Inflammatory macrophage (primary cell): Measurements from ENCODE around the gene MALSU1.

ENCODE experiments used
- DNase-seq, 2 donors: peaks; one replicate each; pipeline ENCODE4 v3.0.0-alpha.2; 2020 to 2022
- total RNA-seq, 18 experiments: gene quantifications; one replicate each; lab custom pipeline; 2026; ENCODE audit warnings: mixed read lengths in 6 of 18, inconsistent platforms in 2 of 18; lab: John Stamatoyannopoulos, UW

The MALSU1 gene
- 8.1 to 21.4 (median 14.5) reads per million in 18 experiments for total RNA-seq

DNA sequence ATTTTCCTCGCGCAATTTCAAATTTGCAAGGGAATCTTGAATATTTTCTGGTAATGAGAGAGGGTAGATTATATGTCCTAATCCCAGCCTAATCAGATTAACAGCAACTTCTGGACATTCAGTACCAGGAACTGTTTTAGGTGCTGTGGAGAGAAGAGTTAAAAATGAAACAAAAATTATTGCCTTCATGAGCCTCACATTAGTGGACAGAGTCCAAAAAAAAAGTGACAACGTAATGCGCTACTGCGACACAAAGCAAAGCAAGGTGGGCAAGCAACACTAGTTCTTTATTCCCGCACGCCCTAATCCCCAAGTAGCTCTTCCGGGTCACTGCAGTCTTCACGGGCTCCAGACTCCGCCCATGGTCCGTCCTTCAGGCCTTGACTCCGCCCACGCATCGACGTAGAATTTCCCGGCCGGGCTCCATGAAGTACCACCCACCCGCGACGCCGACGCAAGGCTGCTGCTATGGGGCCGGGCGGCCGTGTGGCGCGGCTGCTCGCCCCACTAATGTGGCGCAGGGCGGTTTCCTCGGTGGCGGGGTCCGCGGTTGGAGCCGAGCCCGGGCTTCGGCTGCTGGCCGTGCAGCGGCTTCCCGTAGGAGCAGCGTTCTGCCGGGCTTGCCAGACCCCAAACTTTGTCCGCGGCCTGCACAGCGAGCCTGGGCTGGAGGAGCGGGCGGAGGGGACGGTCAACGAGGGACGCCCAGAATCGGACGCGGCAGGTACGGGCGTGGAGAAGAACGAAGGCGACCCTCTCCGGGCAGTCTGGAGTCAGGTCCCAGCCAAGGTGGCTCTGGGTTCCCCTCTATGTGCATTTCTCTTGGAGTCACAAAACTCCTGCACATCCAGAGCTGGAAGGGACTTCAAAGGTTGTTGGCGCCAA lies at the start of gene MALSU1:
TSS of gene MALSU1 (plus strand) at position 455 of the 885 bp plus-strand sequence. CDS start at position 469, 14 bp downstream.
- peak; percentile 99 to 100 for DNase-seq

DNA sequence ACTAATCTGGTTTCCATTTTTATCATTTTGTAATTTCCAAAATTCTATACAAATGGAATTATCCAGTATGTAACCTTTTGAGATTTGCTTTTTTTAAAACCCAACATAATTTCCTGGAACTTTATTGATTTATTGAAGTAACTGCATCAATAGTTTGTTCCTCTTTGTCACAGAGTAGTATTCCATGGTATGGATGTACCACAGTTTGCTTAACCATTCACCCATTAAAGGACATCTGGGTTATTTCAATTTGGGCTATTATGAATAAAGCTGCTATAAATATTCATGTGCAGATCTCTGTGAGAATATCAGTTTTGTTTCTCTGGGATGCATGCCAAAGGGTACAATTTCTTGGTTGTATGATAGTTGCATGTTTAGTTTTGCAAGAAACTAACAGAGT lies 49.7 kb upstream of the MALSU1 start:
- no peak for DNase-seq

DNA sequence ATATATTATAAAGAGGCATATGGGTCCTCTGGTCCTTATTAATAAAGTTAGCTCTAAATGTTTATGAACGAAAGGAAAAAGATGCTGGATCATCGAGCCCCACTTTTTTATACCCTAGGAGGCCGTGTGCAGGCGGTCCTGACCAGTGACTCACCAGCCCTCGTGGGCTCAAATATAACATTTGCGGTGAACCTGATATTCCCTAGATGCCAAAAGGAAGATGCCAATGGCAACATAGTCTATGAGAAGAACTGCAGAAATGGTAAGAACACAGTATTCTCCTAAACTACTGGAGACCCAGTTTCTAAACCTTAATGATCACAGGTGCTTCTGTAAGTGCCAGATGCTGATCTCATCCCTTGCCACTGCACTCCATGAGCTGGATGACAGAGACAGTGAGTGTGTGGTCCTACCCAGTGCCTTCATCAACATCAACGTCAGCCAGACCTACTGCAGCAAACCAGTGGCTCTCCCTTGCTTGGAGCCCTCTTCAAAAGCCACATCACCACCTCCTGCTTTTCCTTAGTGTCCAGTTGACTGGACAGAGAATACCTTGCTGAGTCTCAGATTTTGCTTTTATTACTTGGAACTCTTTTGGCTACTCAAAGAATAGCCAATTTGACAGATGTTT lies 45.0 kb upstream of the MALSU1 start:
- no peak for DNase-seq

DNA sequence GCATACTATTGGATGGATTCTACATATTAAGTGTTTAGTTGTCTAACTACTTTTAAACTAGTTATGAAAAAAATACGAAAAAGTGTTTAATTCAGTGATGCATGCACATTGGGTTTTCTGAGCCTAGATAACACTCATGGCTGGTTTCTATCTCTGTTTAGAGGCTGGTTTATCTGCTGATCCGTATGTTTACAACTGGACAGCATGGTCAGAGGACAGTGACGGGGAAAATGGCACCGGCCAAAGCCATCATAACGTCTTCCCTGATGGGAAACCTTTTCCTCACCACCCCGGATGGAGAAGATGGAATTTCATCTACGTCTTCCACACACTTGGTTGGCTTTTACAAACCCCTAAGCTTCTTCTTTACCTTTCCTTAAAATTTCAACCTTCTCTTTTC lies 42.4 kb upstream of the MALSU1 start:
- no peak for DNase-seq

DNA sequence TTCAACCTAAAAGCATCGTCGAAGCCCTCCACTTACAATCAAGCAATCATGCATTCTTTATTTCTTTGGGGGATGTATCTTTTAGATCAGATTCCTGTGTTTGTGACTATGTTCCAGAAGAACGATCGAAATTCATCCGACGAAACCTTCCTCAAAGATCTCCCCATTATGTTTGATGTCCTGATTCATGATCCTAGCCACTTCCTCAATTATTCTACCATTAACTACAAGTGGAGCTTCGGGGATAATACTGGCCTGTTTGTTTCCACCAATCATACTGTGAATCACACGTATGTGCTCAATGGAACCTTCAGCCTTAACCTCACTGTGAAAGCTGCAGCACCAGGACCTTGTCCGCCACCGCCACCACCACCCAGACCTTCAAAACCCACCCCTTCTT lies 38.8 kb upstream of the MALSU1 start:
- DNase-seq: no peak

GRCh38 chr7:23261843-23262452 lies 37.2 kb upstream of the MALSU1 start:
- peak; percentile 68 to 72 for DNase-seq

DNA sequence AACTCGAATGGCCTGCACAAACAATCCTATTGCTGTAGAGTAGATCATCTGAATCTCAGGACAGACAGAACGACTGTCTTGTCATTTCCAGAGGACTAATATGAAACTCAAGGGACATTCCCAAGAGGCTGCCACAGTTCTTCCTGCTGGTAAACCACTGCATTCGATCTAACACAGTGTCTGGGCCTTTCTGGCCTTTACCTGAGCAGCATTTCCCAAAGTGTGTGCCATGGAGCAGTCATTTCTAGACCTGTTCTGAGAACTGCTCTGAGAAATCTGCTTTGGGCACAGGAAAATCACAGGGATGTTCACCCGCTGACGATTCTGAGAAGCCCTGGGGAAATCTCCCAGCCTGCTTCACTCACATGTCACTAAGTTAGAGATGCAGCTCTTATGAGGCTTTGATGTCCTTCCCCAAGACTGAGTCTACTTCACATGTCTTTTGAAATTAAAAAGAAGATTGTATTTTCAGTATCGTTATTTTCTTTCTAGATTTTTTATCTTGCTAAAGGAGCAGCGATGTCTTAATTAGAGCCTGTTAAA lies 34.2 kb upstream of the MALSU1 start:
- no peak for DNase-seq

GRCh38 chr7:23266918-23267317 lies 32.2 kb upstream of the MALSU1 start:
- DNase-seq: no peak

GRCh38 chr7:23267357-23267756 lies 31.8 kb upstream of the MALSU1 start:
- DNase-seq: no peak

DNA sequence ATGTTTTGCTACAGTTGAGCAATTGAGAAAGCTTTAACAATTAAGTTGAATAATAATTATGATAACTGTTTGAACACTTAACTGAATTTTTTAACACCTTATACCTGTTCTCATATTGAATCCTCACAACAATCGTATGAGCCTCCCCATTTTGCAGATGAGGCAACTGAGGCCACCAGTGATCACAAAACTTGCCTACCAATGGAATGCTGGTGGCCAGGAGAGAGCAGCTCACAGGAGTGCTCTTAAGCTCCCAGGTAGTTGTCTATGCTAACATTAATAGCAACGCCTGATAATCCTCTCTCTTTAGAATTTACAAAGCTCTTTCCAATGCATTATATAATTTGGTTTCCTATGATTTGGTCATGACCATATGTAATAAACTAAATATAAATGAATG lies 31.0 kb upstream of the MALSU1 start:
- DNase-seq: no peak

DNA sequence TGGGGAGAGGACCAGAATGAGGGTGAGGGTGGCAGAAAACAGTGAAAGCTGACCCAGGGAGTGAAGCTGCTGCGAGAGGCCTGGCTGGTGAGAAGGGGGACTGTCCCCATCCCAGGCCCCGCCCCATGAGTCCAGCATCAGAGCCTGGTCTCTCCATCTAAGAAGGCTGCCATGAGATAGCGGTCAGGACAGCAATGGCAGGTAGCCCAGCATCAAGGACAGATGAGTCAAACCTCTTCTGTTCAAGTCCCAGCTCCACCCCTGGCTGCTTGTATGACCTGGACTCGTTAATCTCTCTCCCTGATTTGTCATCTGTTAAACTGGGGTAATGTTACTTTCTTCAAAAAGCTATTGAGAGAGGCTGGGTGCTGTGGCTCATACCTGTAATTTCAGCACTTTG lies 30.4 kb upstream of the MALSU1 start:
- DNase-seq: no peak

DNA sequence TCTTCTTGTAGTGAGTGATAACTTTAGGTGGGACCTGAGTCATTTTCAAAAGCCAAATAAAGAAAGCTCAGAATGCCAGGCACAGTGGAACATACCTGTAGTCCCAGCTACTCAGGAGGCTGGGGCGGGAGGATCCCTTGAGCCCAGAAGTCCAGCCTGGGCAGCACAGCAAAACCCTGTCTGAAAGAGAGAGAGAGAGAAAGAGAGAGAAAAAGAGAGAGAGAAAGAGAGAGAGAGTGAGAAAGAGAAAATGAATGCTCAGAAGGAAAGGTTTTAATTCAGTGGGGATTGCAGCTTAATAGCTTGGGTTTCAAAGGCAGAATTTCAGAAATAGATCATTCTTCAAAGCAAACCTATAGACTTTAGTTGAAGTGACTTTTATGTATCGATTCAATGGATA lies 26.9 kb upstream of the MALSU1 start:
- DNase-seq: peak in 1 of 2 donors; percentile 0

GRCh38 chr7:23273141-23273599 lies 26.0 kb upstream of the MALSU1 start:
- DNase-seq: peak; percentile 60 to 64

DNA sequence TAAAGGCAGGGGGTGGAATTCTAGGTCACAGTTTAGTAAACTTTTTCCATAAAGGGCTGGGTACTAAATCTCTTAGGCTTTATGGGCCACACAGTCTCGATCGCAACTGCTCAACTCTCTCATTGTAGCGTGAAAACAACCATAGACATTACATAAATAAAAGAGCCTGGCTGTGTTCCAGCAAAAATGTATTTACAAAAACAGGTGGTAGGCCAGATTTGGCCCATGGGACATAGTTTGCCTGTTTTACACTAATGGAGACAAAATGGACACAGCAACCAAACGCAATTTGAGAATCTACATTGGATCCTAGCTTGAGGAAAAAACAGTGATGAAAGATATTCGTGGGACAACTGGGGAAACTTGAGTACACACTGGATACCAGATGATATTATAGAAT lies 23.2 kb upstream of the MALSU1 start:
- DNase-seq: peak in 1 of 2 donors; percentile 1

- peak in 1 of 2 donors; percentile 14 for DNase-seq
These were observed 22.8 kb upstream of the MALSU1 start for GRCh38 chr7:23276376-23276775.

DNA sequence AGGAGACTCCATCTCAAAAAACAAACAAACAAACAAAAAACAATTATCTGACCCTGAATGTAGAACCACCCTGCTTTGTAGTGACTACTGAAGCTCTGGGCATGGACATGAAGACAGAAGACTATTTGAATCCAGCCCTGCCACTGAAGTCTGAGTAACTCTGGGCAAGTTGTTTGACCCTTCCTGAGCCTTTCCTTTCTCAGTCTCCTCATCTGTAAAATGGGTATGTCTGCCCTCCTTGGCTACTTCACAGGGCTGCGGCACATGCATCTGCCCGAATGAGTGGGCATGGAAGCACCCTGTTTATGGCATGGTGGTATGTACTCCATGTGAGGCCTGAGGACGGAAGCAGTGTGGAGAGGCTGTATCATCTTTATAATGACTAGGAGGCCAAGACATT lies 22.2 kb upstream of the MALSU1 start:
- DNase-seq: peak in 1 of 2 donors; percentile 2

DNA sequence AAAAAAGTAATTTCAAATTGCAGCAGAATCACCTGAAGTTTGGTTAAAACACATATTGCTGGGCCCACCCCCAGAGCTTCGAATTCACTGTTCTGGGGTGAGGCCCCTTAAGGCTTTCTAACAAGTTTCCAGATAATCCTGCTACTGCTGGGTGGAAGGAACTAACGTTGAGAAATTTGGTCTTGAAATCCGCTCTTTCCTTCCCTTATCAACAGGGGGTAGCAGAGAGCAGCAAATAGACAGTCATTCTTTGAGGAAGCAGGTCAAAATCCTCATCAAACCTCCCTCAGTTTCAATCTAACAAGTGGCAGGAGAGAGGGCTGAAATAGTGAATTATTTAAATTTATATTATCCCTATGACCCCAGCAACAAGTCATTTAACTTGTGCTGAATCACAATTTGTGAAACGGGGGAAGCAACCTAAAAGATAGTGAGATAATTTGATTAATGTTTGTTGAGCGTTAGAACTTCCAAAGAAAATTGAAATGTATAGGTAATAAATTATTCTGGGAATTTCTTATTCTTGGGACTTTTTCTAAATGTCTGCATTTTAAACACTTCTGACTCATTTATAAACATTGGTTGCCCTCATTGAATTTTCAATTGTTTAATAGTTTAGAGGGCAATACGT lies 21.7 kb upstream of the MALSU1 start:
- peak; percentile 64 to 77 for DNase-seq

- no peak for DNase-seq
These were observed 19.2 kb upstream of the MALSU1 start for GRCh38 chr7:23279819-23280525.

DNA sequence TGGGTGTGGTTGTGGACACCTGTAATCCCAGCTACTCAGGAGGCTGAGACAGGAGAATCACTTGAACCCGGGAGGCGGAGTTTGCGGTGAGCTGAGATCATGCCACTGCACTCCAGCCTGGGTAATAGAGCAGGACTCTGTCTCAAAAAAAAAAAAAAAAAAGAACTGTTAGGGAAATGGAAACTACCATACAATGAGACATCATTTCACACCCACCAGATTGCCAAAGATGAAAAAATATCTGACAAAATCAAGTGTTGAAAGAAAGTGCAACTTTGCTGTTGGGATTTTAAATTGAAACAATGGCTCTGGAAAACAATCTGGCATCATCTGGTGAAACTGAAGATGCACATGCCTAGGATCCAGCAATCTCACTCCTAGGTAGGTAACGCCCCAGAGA lies 16.1 kb upstream of the MALSU1 start:
- DNase-seq: peak in 1 of 2 donors; percentile 30

DNA sequence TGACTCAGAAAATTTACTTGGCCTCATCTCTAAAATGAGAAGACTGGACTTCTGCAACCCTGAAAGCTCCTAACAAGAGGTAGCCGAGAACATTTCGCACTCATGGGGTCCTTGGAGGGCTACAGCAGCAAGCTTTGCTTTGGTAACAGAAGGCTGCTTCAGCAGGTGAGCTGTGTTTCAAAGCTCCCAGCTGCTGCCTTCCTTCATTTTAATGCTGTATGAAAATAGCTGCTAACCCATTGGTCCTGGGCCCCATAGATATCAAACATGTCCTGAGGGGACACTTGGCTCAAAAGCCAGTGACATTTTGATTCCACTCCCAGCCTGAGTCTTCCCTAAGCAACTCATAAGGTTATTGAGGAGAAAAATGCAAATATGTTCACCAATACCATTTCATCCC lies 14.3 kb upstream of the MALSU1 start:
- no peak for DNase-seq

- no peak for DNase-seq
These were observed 13.2 kb upstream of the MALSU1 start for GRCh38 chr7:23285657-23286646.
